Thyroid gland (tissue), 4 donors: ENCODE measurements around the gene AKAP12.

Source experiments
- CTCF ChIP-seq, 6 experiments: fragments of 200-600 bp in 3 of 6; fragments of 450-650 bp in 3 of 6; sonication (generic) in 3 of 6; IDR thresholded peaks; one replicate each; pipeline ENCODE4 v1.5.1; 2016 to 2019; ENCODE audit warnings: antibody characterized with exemption in 6 of 6, mild to moderate bottlenecking in 2 of 6, inconsistent platforms in 1 of 6, moderate library complexity in 1 of 6
- POLR2A ChIP-seq, 2 donors: fragments of 450-650 bp; IDR thresholded peaks; one replicate each; pipeline ENCODE4 v1.6.1; 2017; ENCODE audit warnings: antibody characterized with exemption in 2 of 2, mild to moderate bottlenecking in 2 of 2, moderate library complexity in 1 of 2

GRCh38 chr6:151375833-151376232, 136.1 kb downstream of the AKAP12 start:
- no peak for TF ChIP-seq CTCF (IDR thresholded peaks at IDR 0.05)
- TF ChIP-seq POLR2A (IDR thresholded peaks at IDR 0.05) = no peak
